Body of pancreas (tissue), 4 donors: ENCODE results near the gene TMEM127. TPM values are rescaled to one million over a fixed set of nuclear protein-coding genes. Genes with fewer than 3 reads are reported as not detected.
"Not testable (repeated sequence)": the region's sequence is repeated elsewhere in the genome, so short reads cannot be mapped to it uniquely, and the experiment has no call there.

Experiments
- ATAC-seq: fragments of 150-250 bp; one replicate; pipeline ENCODE4 v1.9.1; 2016
- DNase-seq, 4 donors: peaks; one replicate each; pipeline ENCODE4 v3.0.0-alpha.2; 2019
- H3K27ac ChIP-seq, 4 donors: fragments of 200-600 bp; sonication (generic); 1 replicate in 3 of 4; 2 replicates in 1 of 4; pipeline versions ENCODE4 v1.5.1 to v1.6.1; 2016 to 2019; ENCODE audit warnings: mild to moderate bottlenecking in 1 of 4, mixed read lengths in 1 of 4, moderate library complexity in 1 of 4
- H3K27me3 ChIP-seq, 2 donors: fragments of 200-600 bp; sonication (generic); one replicate each; pipeline ENCODE4 v1.6.0; 2016; ENCODE audit warnings: mild to moderate bottlenecking in 1 of 2
- H3K36me3 ChIP-seq, 2 donors: fragments of 200-600 bp; sonication (generic); replicated peaks in 1 of 2; 2 replicates each; pipeline ENCODE4 v1.5.1; 2016; ENCODE audit warnings: low read depth in 2 of 2; ENCODE audit not compliant: insufficient read depth in 1 of 2
- H3K4me1 ChIP-seq: fragments of 200-600 bp; sonication (generic); one replicate; pipeline ENCODE4 v1.6.0; 2016
- H3K4me3 ChIP-seq, 2 donors: fragments of 200-600 bp; sonication (generic); 1 replicate in 1 of 2; 2 replicates in 1 of 2; pipeline ENCODE4 v1.5.1; 2016 to 2019
- H3K9me3 ChIP-seq, 3 donors: fragments of 200-600 bp; sonication (generic); 1 replicate in 2 of 3; 2 replicates in 1 of 3; pipeline ENCODE4 v1.5.1; 2016
- POLR2A ChIP-seq, 3 donors: fragments of 450-650 bp; IDR thresholded peaks; one replicate each; pipeline ENCODE4 v1.6.1; 2016; ENCODE audit warnings: antibody characterized with exemption in 3 of 3, mild to moderate bottlenecking in 2 of 3
- whole genome bisulfite sequencing, 2 donors: methylation state at CpG; one replicate each; pipeline ENCODE4 v1.1.5; 2017; 5-methylcytosine and 5-hydroxymethylcytosine counted together
- intact Hi-C: fragments of 100-400 bp; cut with DNase I; formaldehyde crosslinking; loops from one replicate; pipeline ENCODE4 v1.15.1; 2023
- total RNA-seq, 2 donors: library from RNA; depleted of rRNA; stranded (reverse); fragments of >200 nt; gene quantifications; one replicate each; pipeline ENCODE4 v1.1.0, GENCODE V29; 2016
- TF ChIP-seq, protein P1 (sequence below), 7 experiments: fragments of 450-650 bp in 4 of 7; fragments of 200-600 bp in 3 of 7; sonication (generic) in 3 of 7; IDR thresholded peaks; one replicate each; pipeline ENCODE4 v1.5.1; 2016 to 2019; ENCODE audit warnings: antibody characterized with exemption in 7 of 7

The TMEM127 gene
- total RNA-seq, 2 donors from 2014 or later, result 22.1 to 33.5 TPM

DNA sequence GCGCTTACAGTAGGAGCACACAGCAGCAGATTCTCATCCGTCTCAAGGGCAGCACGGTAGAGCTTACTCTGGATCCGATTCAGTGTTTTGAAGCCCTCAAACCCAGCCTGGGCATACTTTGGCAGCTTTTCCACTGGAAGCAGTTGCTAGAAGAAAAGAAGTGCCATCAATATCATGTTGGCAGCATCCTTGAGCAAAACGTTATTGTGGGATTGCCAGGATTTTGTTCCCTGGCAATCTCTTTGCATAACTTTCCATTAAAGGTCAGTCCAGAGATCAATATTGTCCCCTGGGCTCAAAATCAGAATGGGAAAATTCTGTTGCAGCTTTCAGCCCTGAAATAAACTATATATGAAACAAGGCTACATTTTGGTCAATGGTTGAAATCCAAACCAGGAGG, 31.1 kb upstream of the TMEM127 start:
- 69 to 75% methylated on average over 5 of the region's 5 CpGs for WGBS, 2 donors
- ATAC-seq (no peak), DNase-seq (no peak)
- H3K4me1 ChIP-seq, result no peaks in the 10 kb centered on the region
- TF ChIP-seq, protein P1, sequence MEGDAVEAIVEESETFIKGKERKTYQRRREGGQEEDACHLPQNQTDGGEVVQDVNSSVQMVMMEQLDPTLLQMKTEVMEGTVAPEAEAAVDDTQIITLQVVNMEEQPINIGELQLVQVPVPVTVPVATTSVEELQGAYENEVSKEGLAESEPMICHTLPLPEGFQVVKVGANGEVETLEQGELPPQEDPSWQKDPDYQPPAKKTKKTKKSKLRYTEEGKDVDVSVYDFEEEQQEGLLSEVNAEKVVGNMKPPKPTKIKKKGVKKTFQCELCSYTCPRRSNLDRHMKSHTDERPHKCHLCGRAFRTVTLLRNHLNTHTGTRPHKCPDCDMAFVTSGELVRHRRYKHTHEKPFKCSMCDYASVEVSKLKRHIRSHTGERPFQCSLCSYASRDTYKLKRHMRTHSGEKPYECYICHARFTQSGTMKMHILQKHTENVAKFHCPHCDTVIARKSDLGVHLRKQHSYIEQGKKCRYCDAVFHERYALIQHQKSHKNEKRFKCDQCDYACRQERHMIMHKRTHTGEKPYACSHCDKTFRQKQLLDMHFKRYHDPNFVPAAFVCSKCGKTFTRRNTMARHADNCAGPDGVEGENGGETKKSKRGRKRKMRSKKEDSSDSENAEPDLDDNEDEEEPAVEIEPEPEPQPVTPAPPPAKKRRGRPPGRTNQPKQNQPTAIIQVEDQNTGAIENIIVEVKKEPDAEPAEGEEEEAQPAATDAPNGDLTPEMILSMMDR (IDR thresholded peaks at IDR 0.05), result no peak
- TF ChIP-seq POLR2A (IDR thresholded peaks at IDR 0.05), result no peak
- H3K27ac ChIP-seq, result no peak overlapping the region
- no peaks in the 10 kb centered on the region for H3K27me3 ChIP-seq
- H3K9me3 ChIP-seq, result no peaks in the 10 kb centered on the region
- H3K4me3 ChIP-seq, result no peak overlapping the region
- peaks cover 15 to 71% of the 10 kb centered on the region in 2 donors for H3K36me3 ChIP-seq
- intact Hi-C loops, result no loop called here

DNA sequence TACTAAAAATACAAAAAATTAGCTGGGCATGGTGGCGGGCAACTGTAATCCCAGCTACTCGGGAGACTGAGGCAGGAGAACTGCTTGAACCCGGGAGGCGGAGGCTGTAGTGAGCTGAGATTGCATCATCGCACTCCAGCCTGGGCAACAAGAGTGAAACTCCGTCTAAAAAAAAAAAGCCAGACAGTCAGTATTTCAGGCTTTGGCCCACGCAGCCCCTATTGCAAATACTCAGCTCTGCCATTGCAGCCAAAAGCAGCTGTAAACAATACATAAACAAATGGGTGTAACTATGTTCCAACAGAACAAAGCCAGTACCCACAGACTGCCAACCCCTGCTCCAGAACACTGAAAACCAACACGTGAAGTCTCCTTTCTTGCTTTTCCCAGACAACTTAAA, 28.5 kb upstream of the TMEM127 start:
- H3K9me3 ChIP-seq, ATAC-seq, DNase-seq, H3K4me3 ChIP-seq, H3K4me1 ChIP-seq, intact Hi-C loops, H3K27me3 ChIP-seq, H3K27ac ChIP-seq: not testable (repeated sequence)
- 79 to 89% methylated on average over 8 of the region's 8 CpGs for WGBS, 2 donors
- H3K36me3 ChIP-seq, result peaks cover 30 to 81% of the 10 kb centered on the region in 2 donors

DNA sequence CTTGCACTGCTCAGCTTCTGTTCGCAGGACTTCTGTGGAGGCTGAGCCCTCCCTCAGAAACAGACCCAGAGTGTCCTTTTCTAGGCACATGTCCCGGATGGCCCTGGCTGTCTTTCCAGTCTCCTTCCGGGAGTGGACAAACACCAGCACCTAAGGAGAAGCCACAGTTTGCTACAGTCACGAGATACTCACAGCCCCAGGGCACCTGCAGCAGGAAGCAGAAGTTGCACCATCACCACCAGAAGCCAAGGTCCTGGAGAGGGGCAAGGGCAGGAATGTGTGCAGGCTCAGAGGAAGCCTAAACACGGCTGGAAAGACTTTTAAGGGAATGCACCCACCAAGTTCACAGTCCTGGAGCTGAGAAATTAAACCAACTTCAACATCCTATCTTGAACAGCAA, 26.0 kb upstream of the TMEM127 start:
- 78 to 89% methylated on average over 5 of the region's 5 CpGs for WGBS, 2 donors
- Histone ChIP-seq H3K9me3 (no peaks in the 10 kb centered on the region), H3K36me3 (peaks cover 36 to 79% of the 10 kb centered on the region in 2 donors), H3K27me3 (no peaks in the 10 kb centered on the region), H3K4me1 (no peaks in the 10 kb centered on the region), H3K4me3 (no peak overlapping the region), H3K27ac (no peak overlapping the region)
- TF ChIP-seq, protein P1 (IDR thresholded peaks at IDR 0.05), result no peak
- no peak for TF ChIP-seq POLR2A (IDR thresholded peaks at IDR 0.05)
- intact Hi-C loops, result no loop called here
- ATAC-seq, result no peak
- no peak for DNase-seq

DNA sequence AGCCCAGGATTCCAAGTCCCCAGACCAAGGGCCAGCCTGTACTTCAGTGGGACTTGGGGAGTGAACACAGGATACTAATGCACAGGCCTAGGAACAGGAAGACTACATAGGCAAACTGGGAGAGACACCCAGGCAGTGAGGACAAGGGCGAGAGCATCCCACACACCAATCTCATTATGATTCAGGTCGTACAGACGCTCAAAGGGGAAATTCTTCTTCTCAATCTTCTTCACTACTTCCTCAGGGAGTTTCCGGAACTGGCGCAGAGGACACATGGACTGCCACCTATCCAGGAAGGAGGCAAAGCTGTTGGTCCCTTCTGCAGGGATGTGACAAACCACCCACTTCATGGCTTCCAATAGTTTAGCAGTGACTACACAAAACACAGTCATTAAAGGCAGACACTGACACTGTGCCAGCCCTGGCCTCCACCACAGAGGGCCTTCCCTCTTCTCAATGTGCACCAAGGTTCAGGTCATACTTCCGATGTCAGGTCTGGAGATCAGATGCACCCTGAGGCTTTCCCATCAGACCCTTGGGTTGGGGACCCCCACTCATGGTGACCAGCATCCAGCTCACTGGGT, 21.6 kb upstream of the TMEM127 start:
- intact Hi-C loops, result no loop called here
- ATAC-seq (no peak), DNase-seq (no peak)
- WGBS, 2 donors, result 83 to 85% methylated on average over 5 to 6 of the region's 6 CpGs
- Histone ChIP-seq H3K9me3 (no peaks in the 10 kb centered on the region), H3K27ac (no peak overlapping the region), H3K4me1 (no peaks in the 10 kb centered on the region), H3K4me3 (no peak overlapping the region), H3K27me3 (no peaks in the 10 kb centered on the region), H3K36me3 (peaks cover 63 to 88% of the 10 kb centered on the region in 2 donors)
- TF ChIP-seq, protein P1 (IDR thresholded peaks at IDR 0.05), result no peak
- TF ChIP-seq POLR2A (IDR thresholded peaks at IDR 0.05), result no peak

DNA sequence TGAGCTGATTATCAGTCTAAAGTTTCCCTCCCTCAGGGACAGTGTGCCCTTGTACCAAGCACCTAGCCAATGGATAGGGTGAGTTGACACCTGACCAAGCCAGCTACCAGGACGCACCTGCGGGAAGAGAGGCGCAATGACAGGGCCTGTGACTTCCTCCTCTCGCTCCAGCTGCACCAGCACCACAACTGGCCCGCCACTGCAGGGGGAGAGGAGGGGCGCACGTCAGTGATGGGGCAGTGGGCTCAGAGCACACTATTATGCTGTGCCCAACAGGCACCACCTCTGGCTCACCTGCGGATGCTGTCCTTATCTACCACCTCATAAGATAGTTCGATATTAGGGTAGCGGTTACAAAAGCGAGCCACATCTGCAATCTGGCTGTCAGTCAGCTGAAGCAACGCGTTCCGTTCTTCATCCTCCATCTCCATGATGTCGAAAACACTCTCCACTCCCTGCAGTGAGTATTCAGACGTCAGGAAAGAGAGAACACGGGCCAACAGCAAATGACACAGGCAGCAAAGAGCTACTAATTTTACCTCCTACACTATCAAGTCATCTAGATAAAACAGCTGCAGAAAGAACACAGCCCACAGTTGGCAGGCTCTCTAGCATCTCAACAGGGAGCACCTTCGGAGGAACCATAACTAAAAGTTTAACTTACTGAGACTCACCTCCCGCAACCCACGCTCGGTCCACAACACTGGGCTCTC, 11.1 kb upstream of the TMEM127 start:
- Histone ChIP-seq H3K27ac (no peak overlapping the region), H3K9me3 (no peaks in the 10 kb centered on the region), H3K36me3 (peaks cover 19 to 50% of the 10 kb centered on the region in 2 donors), H3K27me3 (no peaks in the 10 kb centered on the region), H3K4me3 (no peak overlapping the region), H3K4me1 (no peaks in the 10 kb centered on the region)
- TF ChIP-seq, protein P1 (IDR thresholded peaks at IDR 0.05), result no peak
- TF ChIP-seq POLR2A (IDR thresholded peaks at IDR 0.05), result no peak
- WGBS, 2 donors, result 93% methylated on average over 16 to 21 of the region's 21 CpGs
- DNase-seq (no peak), ATAC-seq (no peak)
- intact Hi-C loops, result no loop called here
